H1 (cell line): ENCODE results near the gene EIF4E2. TPM values are rescaled to one million over a fixed set of nuclear protein-coding genes. Genes with fewer than 3 reads are reported as not detected.

Experiments
- CTCF ChIA-PET: fragments of 300-600 bp; sonication (Branson Sonifier 250); formaldehyde crosslinking; loops from one replicate; lab custom pipeline; 2021; ENCODE audit not compliant: partially characterized antibody; lab: Charles Lee
- POLR2A ChIA-PET: fragments of 300-600 bp; sonication (Branson Sonifier 250); formaldehyde crosslinking; loops from one replicate; lab custom pipeline; 2021; ENCODE audit warnings: inconsistent platforms; ENCODE audit not compliant: partially characterized antibody; lab: Charles Lee
- DNase-seq, 2 experiments: peaks; one replicate each; pipeline versions ENCODE4 v3.0.0 to v3.0.0-alpha.2; 2010 to 2022; ENCODE audit warnings: low spot score in 2 of 2, low read depth in 1 of 2, mixed read lengths in 1 of 2
- FAIRE-seq: peaks from 2 replicates; lab custom pipeline; 2011; peaks lifted over from hg19 to GRCh38; lab: Jason Lieb, UNC
- H2AFZ ChIP-seq: 2 replicates; pipeline ENCODE4 v1.8.1; 2012; ENCODE audit warnings: low read length, inconsistent platforms
- H2AK5ac ChIP-seq: 2 replicates; pipeline ENCODE4 v1.6.1; 2013; ENCODE audit warnings: low read depth, low read length
- H2BK120ac ChIP-seq: replicated peaks from 2 replicates; pipeline ENCODE3; 2013; ENCODE audit warnings: low read depth, low read length, inconsistent platforms
- H2BK12ac ChIP-seq: 2 replicates; pipeline ENCODE4 v1.6.1; 2013; ENCODE audit warnings: low read depth, low read length
- H2BK15ac ChIP-seq: 2 replicates; pipeline ENCODE4 v1.6.1; 2013; ENCODE audit warnings: low read length
- H2BK20ac ChIP-seq: 2 replicates; pipeline ENCODE4 v1.6.1; 2013; ENCODE audit warnings: low read length
- H2BK5ac ChIP-seq: 2 replicates; pipeline ENCODE4 v1.6.1; 2013; ENCODE audit warnings: low read depth, low read length
- H3K14ac ChIP-seq: 2 replicates; pipeline ENCODE4 v1.6.1; 2013; ENCODE audit warnings: inconsistent platforms; ENCODE audit not compliant: insufficient read length
- H3K18ac ChIP-seq: 2 replicates; pipeline ENCODE4 v1.6.1; 2013; ENCODE audit warnings: low read length; ENCODE audit errors: extremely low read depth
- H3K23ac ChIP-seq: 2 replicates; pipeline ENCODE4 v1.6.1; 2013; ENCODE audit warnings: inconsistent platforms; ENCODE audit not compliant: insufficient read length
- H3K23me2 ChIP-seq: 2 replicates; pipeline ENCODE4 v1.6.1; 2013; ENCODE audit warnings: low read depth, low read length
- H3K27ac ChIP-seq: 2 replicates; pipeline ENCODE4 v1.6.1; 2011; ENCODE audit warnings: low read depth, low read length, inconsistent platforms
- H3K27me3 ChIP-seq, 4 experiments: replicated peaks in 1 of 4; 1 replicate in 1 of 4; 2 replicates in 3 of 4; pipeline versions ENCODE4 v1.6.1 to v1.8.1; 2011 to 2013; ENCODE audit warnings: low read length in 3 of 4, mild to moderate bottlenecking in 3 of 4, inconsistent platforms in 2 of 4, mixed read lengths in 2 of 4, moderate library complexity in 1 of 4; ENCODE audit not compliant: control insufficient read depth in 3 of 4, insufficient read depth in 3 of 4; ENCODE audit errors: extremely low read depth in 1 of 4
- H3K36me3 ChIP-seq, 4 experiments: 2 replicates each; pipeline versions ENCODE4 v1.6.1 to v1.8.1; 2011 to 2013; ENCODE audit warnings: mild to moderate bottlenecking in 4 of 4, low read length in 3 of 4, moderate library complexity in 2 of 4, control low read depth in 1 of 4, inconsistent platforms in 1 of 4; ENCODE audit not compliant: insufficient read depth in 4 of 4, control insufficient read depth in 2 of 4
- H3K4ac ChIP-seq: replicated peaks from 2 replicates; pipeline ENCODE3; 2013; ENCODE audit warnings: low read length, low read depth, mixed read lengths, inconsistent platforms; ENCODE audit not compliant: insufficient read length
- H3K4me1 ChIP-seq, 4 experiments: replicated peaks in 1 of 4; 1 replicate in 1 of 4; 2 replicates in 3 of 4; pipeline versions ENCODE4 v1.6.1 to v1.8.1; 2011 to 2013; ENCODE audit warnings: low read length in 3 of 4, inconsistent platforms in 2 of 4, mixed read lengths in 1 of 4; ENCODE audit not compliant: insufficient read depth in 4 of 4, control insufficient read depth in 3 of 4
- H3K4me2 ChIP-seq, 2 experiments: 2 replicates each; pipeline versions ENCODE4 v1.6.1 to v1.8.1; 2011 to 2013; ENCODE audit warnings: low read depth in 2 of 2, low read length in 2 of 2, control low read depth in 1 of 2, inconsistent platforms in 1 of 2, mild to moderate bottlenecking in 1 of 2; ENCODE audit not compliant: insufficient read depth in 1 of 2
- H3K4me3 ChIP-seq, 4 experiments: fragments of 200-600, 300-600 bp in 1 of 4; sonication (generic), shearing (Covaris generic), sonication (Bioruptor Twin) in 1 of 4; 2 replicates each; pipeline versions ENCODE4 v1.5.1 to v1.8.1; 2011 to 2016; ENCODE audit warnings: low read length in 4 of 4, low read depth in 3 of 4, control low read depth in 2 of 4, inconsistent platforms in 2 of 4, mild to moderate bottlenecking in 2 of 4, mixed read lengths in 1 of 4, moderate library complexity in 1 of 4; ENCODE audit not compliant: insufficient read depth in 2 of 4; ENCODE audit errors: extremely low read depth in 1 of 4
- H3K56ac ChIP-seq: replicated peaks from 2 replicates; pipeline ENCODE3; 2013; ENCODE audit warnings: low read depth, mild to moderate bottlenecking, mixed read lengths, low read length, inconsistent platforms; ENCODE audit not compliant: insufficient read length
- H3K79me1 ChIP-seq: 2 replicates; pipeline ENCODE4 v1.6.1; 2013; ENCODE audit warnings: low read depth, low read length, control low read depth
- H3K79me2 ChIP-seq, 2 experiments: 2 replicates each; pipeline versions ENCODE4 v1.6.1 to v1.8.1; 2012 to 2013; ENCODE audit warnings: low read length in 2 of 2, mild to moderate bottlenecking in 2 of 2, inconsistent platforms in 1 of 2; ENCODE audit not compliant: insufficient read depth in 2 of 2, control insufficient read depth in 1 of 2
- H3K9ac ChIP-seq, 4 experiments: replicated peaks in 1 of 4; 1 replicate in 1 of 4; 2 replicates in 3 of 4; pipeline versions ENCODE4 v1.6.1 to v1.8.1; 2011 to 2013; ENCODE audit warnings: low read depth in 3 of 4, low read length in 3 of 4, control low read depth in 2 of 4, mild to moderate bottlenecking in 2 of 4, moderate library complexity in 2 of 4, inconsistent platforms in 1 of 4; ENCODE audit errors: extremely low read depth in 1 of 4
- H3K9me3 ChIP-seq, 2 experiments: 2 replicates each; pipeline versions ENCODE4 v1.6.1 to v1.8.1; 2012 to 2013; ENCODE audit warnings: mild to moderate bottlenecking in 2 of 2, moderate library complexity in 2 of 2, control low read depth in 1 of 2, inconsistent platforms in 1 of 2, low read depth in 1 of 2, low read length in 1 of 2, mixed read lengths in 1 of 2; ENCODE audit not compliant: insufficient read depth in 2 of 2
- H4K20me1 ChIP-seq, 2 experiments: replicated peaks in 1 of 2; 2 replicates each; pipeline versions ENCODE3 to v1.8.1; 2011 to 2013; ENCODE audit warnings: inconsistent platforms in 2 of 2, low read length in 2 of 2, mild to moderate bottlenecking in 1 of 2; ENCODE audit not compliant: insufficient read depth in 2 of 2, control insufficient read depth in 1 of 2
- H4K5ac ChIP-seq: 2 replicates; pipeline ENCODE4 v1.6.1; 2013; ENCODE audit warnings: low read length, low read depth, mixed read lengths, inconsistent platforms; ENCODE audit not compliant: insufficient read length
- H4K8ac ChIP-seq: 2 replicates; pipeline ENCODE4 v1.8.0; 2013; ENCODE audit warnings: mild to moderate bottlenecking, moderate library complexity, low read length, inconsistent platforms; ENCODE audit not compliant: insufficient read depth; ENCODE audit errors: extremely low read depth
- H4K91ac ChIP-seq: replicated peaks from 2 replicates; pipeline ENCODE3; 2013; ENCODE audit warnings: low read length, mixed read lengths, inconsistent platforms; ENCODE audit not compliant: insufficient read length
- WGBS, 2 experiments: shearing (Covaris generic) in 1 of 2; methylation state at CpG; one replicate each; pipeline versions ENCODE4 v1.1.6 to v1.1.7; 2013 to 2015; ENCODE audit warnings: low lambda C conversion rate in 2 of 2, mixed read lengths in 2 of 2, inconsistent platforms in 1 of 2, low coverage in 1 of 2, missing lambda C conversion rate in 1 of 2; ENCODE audit not compliant: insufficient replicate concordance in 2 of 2, insufficient coverage in 1 of 2, insufficient read length in 1 of 2; ENCODE audit errors: extremely low coverage in 1 of 2, missing lambda C conversion rate in 1 of 2; 5-methylcytosine and 5-hydroxymethylcytosine counted together
- polyA plus RNA-seq, 7 experiments: library from polyadenylated mRNA; depleted of rRNA in 3 of 7; stranded (reverse) in 5 of 7; unstranded in 2 of 7; fragments of >200 nt in 5 of 7; fragments of 200-250 nt in 2 of 7; gene quantifications; 1 replicate in 5 of 7; 2 replicates in 1 of 7; 4 replicates in 1 of 7; pipeline versions ENCODE4 v1.2.1 to v1.2.3, GENCODE V29; 2011 to 2013; ENCODE audit warnings: missing spikeins in 2 of 7, mixed read lengths in 2 of 7
- total RNA-seq: library from RNA; stranded (reverse); fragmentation: NEBNext Ultra II Directional; extraction: Animal tissue kit (Norgen Biotek cat#: 25700); gene quantifications from 2 replicates; pipeline ENCODE4 v1.2.1, GENCODE V29; 2021

EIF4E2 gene
- total and polyA plus RNA-seq, 2 of the 8 experiments (the other 6 are each of a cell fraction or from before 2014, with no cell fraction given) = 39.4 to 114 TPM

- Histone ChIP-seq H4K5ac (no peak overlapping the region), H3K14ac (no peak overlapping the region), H3K9ac (no peak overlapping the region), H3K27ac (no peak overlapping the region), H2BK5ac (no peak overlapping the region), H2BK12ac (no peak overlapping the region), H3K56ac (no peak overlapping the region), H2AK5ac (no peak overlapping the region), H4K91ac (no peak overlapping the region), H4K20me1 (no peaks in the 10 kb centered on the region), H3K36me3 (no peaks in the 10 kb centered on the region), H3K4me3 (no peak overlapping the region), H3K79me2 (no peaks in the 10 kb centered on the region), H4K8ac (no peak overlapping the region), H3K79me1 (no peaks in the 10 kb centered on the region), H3K18ac (no peak overlapping the region), H2BK120ac (no peak overlapping the region), H3K4me2 (no peak overlapping the region), H3K23me2 (0 out of 2 replicates have a peak, but pooled peaks cover 2% of the 10 kb centered on the region), H2BK20ac (no peak overlapping the region), H3K4ac (no peak overlapping the region), H2BK15ac (no peak overlapping the region), H3K9me3 (no peaks in the 10 kb centered on the region), H2AFZ (no peak overlapping the region), H3K4me1 (peaks cover 0 to 2% (median 0%) of the 10 kb centered on the region in 4 experiments; a peak in 1 of 7 replicates), H3K23ac (no peak overlapping the region), H3K27me3 (no peaks in the 10 kb centered on the region; a peak in 1 of 7 replicates)
- WGBS, 2 experiments = 65% methylated on average over 3 of the region's 3 CpGs; no CpG with 5 or more reads in 1 of the 2 experiments
- DNase-seq = no peak
- CTCF ChIA-PET = interaction anchor here (0.5 to 3.3 kb wide), 4 partner anchors 19 to 457 kb away, joined by 3 to 21 read pairs (median 3); partner anchors contain the start of gene INPP5D
- FAIRE-seq = no peak
- POLR2A ChIA-PET = no interaction called here
Measured at GRCh38 chr2:232603283-232603682, 52.8 kb downstream of the EIF4E2 start.
